ENCODE data around the gene PIAS1. TPM values are rescaled to one million over a fixed set of nuclear protein-coding genes. Genes with fewer than 3 reads are reported as not detected.
"Not testable (repeated sequence)": the region's sequence is repeated elsewhere in the genome, so short reads cannot be mapped to it uniquely, and the experiment has no call there.

PIAS1 gene
- total RNA-seq, 1 donor from 2014 or later, result 13.2 TPM

DNA sequence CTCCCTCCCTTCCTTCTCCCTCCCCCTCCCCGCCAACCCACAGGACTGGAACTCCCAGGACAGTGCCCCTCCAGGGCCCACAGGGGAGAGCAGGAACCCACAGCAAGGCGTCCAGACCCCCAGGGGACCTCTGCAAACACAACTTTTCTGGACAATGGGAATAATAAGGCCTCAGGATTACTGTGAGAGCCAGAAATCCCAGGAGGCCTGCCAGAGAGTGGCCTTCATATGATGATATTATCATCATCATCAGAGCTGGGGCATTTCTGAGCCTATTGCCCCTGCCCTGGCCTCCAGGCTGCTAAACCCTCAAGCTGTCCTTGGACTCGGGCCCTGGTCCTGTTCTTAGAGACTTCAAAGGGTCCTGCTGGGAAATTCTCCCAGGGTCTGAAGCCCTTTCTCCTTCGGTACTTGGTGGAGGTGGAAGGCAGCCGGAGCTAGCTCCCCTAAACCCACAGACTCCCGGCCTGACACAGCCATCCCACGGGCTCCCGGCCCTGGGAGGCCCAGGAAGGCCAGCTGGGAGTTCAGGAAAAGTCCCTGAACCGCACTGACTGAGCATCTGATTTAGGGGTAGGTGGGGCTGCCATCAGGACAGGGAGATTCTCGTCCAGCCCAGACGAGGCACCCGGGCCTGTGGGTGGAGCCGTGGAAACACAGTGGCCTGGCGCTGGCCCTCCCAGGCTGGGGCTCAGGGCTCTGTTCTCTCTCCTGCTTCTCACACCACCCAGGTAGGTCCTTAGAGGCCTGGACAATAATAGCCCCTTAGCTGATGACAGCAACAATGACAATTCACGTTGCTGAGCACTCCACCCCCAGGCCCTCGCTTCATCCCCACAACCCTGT, 146.1 kb downstream of the PIAS1 start:
- ATAC-seq, result no peak
- no peak for DNase-seq (ENCODE audit: low spot score)

DNA sequence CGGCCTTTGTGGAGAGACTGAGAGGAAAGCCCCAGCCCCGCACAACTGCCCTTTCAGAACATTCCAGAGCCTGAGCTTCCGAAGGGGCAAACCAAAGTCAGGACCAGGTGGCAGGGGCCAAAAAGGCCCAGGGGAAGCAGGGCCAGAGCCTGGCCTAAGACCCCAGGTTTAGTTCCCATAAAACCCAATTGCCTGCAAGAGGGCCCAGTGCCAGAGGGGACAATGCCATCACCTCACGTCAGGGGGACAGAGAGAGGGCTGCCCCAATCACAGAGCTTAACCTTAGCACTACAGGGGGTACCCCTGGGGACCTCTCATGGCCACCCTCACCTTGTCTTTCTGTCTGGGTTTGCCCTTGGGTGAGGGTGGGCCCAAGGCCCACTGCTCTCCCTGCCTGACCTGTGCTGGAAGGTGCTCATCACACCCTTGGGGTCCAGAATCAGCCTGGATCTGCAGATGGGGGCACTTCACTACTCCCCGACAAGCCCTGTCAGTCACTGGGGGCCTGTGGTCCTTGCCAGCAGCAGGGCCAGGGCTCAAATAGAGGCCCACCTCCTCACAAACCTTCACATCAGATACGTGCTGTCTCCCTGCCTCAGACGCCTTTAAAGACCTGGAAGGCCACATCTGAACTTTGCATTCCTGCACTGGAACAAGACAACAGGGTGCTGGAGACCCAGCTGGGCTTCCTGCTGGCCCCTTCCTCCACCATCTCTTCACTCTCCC, 147.2 kb downstream of the PIAS1 start:
- DNase-seq (ENCODE audit: low spot score), result no peak
- ATAC-seq, result no peak

DNA sequence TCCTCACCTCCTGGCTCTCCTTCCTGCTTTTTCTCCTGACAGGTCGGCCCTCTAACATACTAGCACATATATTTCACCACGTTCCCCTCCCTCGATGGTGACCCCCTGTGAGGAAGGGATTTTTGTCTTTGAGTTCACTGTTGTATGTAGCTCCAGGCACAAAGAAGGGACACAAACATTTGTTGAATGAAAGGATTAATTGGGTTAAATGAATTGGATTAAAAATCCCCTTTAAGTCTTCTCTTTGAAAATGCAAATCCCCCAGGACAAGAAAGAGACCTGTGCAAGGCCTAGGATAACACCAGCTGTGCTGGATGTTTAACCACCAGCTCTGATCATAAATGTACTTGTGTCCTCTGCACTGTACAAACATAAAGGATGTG, 147.8 kb downstream of the PIAS1 start:
- ATAC-seq (no peak), DNase-seq (ENCODE audit: low spot score) (no peak)

DNA sequence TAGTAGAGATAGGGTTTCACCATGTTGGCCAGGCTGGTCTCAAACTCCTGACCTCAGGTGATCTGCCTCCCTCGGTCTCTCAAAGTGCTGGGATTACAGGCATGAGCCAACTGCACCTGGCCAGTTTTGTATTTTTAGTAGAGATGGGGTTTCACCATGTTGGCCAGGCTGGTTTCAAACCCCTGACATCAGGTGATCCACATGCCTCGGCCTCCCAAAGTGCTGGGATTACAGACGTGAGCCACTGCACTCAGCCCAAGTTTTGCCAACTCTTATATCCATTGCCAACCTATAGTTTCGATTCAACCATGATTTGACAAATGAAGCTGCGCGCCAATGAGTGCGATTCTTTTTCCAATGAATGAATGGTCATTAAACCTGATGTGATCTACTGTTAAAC, 148.9 kb downstream of the PIAS1 start:
- ATAC-seq; DNase-seq (ENCODE audit: low spot score): not testable (repeated sequence)

DNA sequence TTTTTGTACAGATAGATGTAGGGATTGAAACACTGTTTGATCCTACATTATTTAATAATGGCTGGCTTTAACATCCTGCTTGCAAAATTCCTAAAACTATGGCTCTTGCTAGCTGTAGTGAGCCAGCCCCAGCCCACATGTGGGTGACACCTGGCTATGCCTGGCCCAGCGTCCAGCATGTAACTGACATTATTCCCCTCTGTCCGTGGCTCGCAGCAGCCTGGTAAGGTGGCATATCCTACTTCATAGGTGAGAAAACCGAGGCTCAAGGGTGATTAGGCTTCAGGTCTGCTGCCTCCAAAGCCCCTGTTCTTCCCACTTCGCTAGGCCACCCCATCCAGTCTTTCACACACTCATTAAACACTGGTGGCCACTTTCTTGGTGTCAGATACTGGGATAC, 149.4 kb downstream of the PIAS1 start:
- DNase-seq (ENCODE audit: low spot score), result no peak
- ATAC-seq, result no peak

DNA sequence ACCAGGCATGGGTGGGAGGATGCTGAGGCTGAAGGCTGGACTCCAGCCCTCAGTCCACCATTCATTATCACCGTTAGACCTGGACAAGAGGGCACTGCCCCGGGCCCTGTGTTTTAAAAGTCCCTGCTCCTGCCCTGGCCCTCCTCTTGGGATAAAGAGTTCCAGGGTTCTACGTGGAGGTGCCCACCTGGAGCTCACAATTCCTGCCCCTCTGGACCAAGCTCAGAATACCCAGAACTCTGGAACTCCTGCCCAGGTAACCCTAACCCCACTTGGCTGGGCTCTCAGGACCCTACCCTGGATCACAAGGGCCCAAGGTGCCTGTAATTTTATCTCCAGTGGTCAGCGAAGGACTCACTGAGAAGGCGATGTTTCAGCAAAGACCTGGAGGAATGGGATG, 149.8 kb downstream of the PIAS1 start:
- ATAC-seq (no peak), DNase-seq (ENCODE audit: low spot score) (peak; percentile 42)

DNA sequence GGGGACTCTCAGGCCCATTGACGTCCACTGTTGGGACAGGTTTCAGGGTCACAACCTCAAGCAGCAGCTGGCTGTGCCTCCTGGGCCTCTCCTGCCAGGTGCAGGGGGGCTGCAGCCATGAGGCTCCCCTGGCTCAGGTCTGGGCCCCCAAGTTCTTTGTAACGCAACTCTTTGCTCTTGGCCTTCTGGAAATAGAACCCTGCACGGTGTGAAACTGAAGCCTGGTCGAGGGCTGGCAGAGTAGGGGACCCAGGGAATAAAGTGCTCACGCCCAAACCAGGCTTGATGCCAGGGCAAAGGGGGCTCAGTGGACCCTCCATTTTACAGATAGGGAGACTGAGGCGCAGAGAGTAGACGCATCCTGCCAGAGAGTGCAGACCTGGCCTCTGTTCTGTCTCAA, 150.2 kb downstream of the PIAS1 start:
- ATAC-seq (no peak), DNase-seq (ENCODE audit: low spot score) (peak; percentile 47)

DNA sequence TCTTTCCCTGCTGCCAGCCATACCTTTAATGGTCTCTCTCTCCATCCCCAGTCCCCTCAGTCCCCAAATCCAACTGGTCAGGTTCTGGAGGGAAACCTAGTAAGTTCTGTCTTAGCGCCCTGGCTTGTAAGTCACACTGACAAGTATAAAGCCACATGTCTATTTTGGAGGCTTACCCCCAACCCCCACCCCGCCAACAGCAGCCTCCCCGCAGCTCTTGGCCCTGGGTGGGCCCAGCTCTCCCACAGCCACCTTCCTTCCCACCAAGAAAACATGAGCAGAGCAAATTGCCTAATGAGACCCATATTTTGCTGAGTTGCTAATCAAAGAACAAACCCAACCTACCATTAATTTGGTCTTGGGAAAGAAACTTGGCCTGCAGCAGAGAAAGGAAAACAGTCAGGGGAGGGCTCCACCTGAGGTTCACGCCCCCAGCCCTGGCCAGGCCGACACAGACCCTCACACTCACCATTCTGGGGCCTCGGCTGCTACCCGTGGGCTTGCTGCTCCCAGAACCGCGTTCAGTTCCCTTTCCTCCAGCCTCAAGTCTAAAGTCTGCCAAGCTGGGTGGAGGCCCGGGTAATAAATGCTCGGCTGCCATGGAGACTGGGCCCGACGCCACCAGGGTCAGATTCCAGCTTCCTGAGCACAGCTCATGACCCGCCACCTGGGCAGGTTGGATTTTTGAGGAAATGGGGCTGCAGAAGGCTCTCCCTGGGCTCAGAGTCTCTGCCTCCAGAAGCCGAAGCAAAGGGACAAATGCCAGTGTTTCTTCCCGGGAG, 150.9 kb downstream of the PIAS1 start, which contains the start of gene CALML4:
Gene CALML4, minus strand, starts transcription at position 557 of the 782 bp plus-strand sequence. Its CDS starts 85 bp downstream, at position 472.
- DNase-seq (ENCODE audit: low spot score), result peak; percentile 94
- ATAC-seq, result peak; percentile 92

DNA sequence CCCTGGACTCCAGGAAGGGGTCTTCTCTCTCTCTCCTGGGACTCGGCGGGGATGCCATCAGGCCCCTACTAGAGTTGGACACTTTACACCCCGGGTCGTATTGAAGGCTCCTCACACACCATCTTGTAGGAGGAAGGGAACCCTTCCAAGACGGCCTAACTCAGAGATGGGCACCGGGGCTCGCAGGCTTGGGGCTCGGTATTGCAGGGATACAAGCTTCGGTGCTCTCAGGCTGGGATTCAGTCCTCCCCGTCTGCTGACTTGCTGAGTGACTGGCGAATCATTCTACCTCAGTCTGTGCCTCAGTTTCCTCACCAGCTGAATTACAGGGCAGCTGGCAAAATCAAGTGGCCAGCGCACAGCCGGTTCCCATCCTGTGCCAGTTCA, 151.4 kb downstream of the PIAS1 start:
- no peak for ATAC-seq
- no peak for DNase-seq (ENCODE audit: low spot score)

DNA sequence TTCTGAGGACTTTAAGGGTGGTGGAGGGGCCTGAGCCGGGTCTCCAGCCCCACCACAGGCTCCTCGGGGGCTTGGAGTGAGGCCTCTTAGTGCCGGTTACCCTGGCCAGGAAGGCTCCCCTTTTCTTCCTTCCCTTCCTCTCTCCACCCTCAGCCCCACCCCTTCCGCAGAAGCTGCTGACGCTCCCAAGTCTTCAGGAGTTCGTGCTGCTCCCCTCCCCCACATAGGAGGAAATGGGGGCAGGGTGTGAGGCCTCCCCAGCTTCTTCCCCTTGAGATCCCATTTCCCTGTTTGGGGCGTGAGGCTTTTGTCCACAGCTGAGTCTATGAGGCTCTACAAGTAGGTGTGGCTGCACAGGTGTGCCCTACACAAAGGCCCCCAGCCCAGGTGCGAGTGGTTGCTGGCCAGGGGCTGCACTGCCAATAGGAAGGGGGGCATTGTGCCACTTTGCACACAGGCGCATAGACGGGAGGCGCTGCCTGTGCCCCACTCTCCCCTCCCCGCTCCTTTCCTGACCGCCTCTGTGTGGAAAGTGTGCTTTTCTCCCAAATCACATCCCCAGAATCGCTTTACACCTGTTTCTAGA, 151.9 kb downstream of the PIAS1 start:
- ATAC-seq (peak; percentile 36), DNase-seq (ENCODE audit: low spot score) (peak; percentile 59)

DNA sequence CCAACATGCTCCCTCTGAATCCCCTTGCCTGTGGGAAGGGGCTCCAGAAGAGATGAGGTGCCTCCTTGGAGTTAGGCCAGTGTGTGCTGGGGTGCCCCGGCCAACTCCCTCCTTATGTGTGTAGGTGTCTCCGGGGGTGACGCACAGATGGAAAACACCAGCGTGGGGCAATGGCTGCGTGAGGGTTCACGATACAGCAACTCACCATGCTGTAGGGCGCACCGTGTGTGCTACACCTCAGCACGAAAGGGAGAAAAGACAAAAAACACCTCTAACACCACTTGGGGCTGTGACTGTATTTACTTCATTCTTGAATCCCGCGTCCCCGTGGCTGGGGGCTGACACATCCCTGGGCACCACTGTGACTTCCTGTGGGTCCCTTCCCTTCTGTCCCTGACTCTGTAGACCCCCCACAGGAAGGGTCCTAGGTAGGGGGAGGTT, 152.6 kb downstream of the PIAS1 start:
- DNase-seq (ENCODE audit: low spot score) (peak; percentile 44), ATAC-seq (no peak)

DNA sequence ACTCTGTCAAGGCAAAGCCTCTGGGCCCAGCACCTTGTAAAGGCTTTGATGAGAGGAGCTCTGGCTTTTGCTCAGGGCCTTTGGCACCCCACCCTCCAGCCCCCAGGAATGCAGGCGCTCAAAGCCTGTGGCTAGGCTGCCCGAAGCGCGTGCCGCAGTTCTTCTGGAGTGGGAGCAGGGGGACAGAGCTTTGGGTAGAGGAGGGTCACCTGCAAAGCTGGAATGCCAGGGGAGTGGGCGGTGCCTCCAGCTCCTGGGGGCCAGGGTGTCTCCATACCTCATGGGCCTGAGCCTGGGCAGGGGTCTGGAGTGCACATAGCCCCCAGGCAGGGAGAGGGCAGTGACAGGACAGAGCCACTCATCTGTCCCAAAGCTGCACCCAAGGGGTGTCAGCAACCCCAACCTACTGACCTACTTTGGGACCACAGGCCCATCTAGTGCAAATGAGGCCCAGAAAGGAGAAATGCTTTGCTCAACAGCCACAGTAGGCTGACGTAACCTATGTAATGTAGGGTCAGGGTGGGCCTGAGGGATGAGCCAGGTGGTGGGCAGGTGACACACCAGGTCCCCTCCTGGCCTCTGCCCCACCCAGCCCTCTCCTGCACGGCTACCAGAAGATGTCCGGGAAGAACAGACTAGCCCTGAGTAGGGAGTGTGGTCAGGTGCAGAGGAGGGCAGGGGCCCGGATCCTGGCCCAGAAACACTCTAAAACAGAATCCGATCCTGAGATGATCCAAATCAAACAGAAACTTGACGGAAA, 153.2 kb downstream of the PIAS1 start:
- DNase-seq (ENCODE audit: low spot score) (peak; percentile 43), ATAC-seq (no peak)

DNA sequence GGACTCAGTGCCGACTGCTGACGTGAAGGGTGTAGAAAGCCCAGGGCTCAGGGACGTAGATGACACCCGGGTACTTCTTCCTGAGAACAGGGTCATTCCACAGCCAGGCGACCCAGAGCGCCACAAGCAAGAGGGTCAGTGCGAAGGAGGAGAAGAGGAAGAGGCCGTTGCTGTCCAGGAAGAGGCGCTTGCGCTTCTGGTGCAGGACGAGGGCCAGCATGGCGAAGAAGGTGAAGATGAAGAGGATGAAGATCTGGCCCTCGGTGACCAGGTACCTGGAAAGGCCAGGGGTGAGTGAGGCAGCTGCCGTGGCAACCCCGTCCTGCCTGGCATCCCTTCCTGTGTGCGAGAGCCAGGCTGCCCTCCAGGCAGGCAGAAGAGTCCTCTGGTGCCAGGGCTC, 154.0 kb downstream of the PIAS1 start:
- no peak for ATAC-seq
- peak; percentile 41 for DNase-seq (ENCODE audit: low spot score)

DNA sequence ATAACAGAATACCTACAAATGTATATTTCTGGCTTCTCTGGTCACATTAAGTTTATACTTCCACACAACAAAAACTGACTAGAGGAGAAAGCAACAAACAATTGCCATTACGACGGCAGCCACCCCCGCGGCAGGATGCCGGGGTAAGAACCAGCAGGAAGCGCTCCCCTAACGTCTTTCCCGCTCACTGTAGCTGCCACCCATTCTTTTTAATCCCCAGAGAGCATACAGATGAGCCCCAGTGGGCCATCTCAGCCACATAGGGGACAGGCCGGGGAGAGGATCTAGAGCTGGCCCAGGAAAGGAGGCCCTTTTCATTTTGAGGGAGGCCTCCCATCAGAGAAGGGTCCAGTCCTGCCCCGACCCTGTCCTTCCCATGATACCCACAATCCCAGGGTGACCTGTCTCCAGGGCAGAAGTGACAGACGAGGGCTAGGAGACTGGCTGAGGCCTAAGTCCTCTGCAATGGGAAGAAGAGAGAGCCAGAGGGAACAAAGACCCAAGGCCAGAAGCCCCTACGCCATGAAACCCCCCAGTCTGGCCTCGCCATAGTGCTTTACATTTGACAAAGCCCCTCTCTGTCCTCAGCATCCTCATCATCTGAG, 154.6 kb downstream of the PIAS1 start:
- no peak for ATAC-seq
- peak; percentile 39 for DNase-seq (ENCODE audit: low spot score)

DNA sequence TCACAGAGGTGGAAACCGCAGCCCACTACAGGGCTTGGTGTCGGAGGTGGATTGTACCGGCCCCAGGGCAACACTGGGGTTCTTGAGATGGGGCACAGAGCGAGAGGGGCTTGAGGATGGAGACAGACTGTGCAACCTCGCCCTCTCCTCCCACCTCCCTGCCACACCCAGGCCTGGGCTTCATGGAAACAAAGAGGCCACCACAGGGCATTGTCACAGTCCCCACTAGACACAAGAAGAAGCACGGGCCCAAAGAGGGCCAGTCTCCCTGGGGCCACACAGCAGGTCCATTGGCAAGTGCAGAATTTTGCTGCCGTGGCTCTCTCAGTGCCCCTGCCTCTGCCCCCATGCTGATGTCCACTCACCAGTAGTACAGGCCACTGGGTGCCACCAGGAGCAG, 155.2 kb downstream of the PIAS1 start:
- DNase-seq (ENCODE audit: low spot score) (no peak), ATAC-seq (no peak)

DNA sequence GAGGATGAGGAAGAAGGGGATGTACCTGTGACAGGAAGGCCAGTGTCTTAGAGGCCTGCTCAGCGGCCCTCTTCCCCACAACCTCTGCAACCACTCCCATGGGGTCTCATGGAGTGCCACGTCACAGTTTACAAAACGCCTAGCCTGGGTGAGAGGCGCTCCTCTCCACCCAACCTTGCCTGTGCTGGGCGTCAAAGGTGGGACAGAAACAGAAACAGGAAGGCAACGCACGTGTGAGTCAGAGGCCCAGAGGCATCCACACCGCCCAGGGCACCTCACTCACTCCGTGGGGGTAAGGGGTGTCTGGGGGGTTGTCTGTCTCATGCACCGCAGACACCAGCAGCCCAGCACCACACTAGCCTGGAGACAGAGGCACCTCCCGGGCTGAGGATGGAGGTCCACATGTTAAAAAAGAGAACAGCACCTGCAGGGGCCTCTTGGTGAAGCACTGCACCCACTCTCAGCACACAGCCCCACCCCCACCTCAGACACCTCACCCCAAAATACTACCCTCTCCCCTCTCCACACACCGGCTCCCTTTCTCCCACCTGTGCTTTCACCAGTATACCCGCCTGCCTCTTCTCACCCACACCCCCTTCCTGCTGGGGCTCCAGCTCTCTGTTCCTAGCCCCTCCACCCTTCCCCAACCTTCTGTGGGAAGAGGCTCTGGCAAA, 155.8 kb downstream of the PIAS1 start:
- DNase-seq (ENCODE audit: low spot score), result no peak
- ATAC-seq, result no peak

DNA sequence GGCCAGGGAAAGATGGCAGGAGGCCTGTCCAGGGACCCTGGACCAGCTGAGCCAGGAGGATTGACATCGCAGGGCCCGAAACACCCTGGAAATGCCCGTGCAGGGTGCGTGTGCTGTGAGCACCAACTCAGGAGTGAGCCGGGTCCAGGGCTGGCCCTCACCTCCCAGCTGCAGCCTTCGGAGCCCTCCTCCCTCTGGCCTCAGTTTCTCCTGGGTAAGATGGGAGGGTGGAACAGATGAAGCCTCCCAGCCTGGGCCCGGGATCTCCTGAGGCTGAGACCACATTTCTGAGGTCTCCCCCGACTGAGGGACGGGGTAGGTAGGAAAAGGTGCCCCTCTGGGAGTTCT, 156.3 kb downstream of the PIAS1 start:
- DNase-seq (ENCODE audit: low spot score) (no peak), ATAC-seq (no peak)

DNA sequence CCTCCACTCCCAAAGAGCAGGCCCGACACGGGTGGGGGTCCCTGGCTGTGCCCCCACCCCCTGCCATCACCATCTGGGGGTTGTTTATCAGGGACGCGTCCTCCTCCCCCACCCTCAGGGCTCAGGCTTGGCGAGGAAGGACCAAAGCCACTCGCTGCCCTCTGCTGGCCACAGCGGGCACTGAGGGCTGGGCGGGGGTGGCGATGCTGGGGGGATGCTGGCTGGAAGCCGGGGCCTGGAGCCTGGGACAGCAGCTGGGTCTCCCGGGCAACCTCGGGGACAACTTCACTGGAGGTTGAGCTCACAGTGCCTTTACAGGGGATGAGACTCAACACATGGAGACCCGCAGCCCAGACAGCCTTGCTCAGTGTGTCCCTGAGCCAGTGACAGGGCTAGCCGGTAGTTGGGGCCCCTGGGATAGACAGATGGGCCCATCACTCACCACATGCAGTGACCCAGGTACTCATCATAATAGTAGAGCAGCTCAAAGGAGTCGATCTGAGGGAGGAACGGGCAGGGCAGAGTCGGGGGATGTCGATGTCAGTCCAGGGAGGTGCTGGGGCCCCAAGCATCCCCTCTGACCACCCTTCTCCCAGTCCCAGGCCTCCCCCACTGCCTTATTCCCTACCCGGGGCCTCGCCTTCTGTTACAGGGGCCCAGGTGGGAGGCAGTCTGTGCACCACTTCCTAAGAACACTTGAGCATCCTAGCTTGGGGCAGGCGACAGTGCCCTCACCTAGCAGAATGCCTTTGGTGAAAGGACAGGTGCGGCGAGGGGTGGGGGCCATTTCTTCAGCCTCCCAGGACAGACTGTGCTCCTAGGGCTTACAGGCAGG, 156.9 kb downstream of the PIAS1 start:
- ATAC-seq (peak; percentile 72), DNase-seq (ENCODE audit: low spot score) (peak; percentile 61)

Measured in left lobe of liver (tissue), 2 donors.